ENCODE measurements around the gene MAFF. TPM values are rescaled to one million over a fixed set of nuclear protein-coding genes. Genes with fewer than 3 reads are reported as not detected.
A peak's percentile ranks its signal among the peaks of the same experiment; 100 is the strongest.
"Not testable (repeated sequence)": the region's sequence is repeated elsewhere in the genome, so short reads cannot be mapped to it uniquely, and the experiment has no call there.

Gene MAFF
- total RNA-seq, 3 donors from 2014 or later (not counting 1 experiment from before 2014, with no cell fraction given): 168 to 215 (median 187) TPM

DNA sequence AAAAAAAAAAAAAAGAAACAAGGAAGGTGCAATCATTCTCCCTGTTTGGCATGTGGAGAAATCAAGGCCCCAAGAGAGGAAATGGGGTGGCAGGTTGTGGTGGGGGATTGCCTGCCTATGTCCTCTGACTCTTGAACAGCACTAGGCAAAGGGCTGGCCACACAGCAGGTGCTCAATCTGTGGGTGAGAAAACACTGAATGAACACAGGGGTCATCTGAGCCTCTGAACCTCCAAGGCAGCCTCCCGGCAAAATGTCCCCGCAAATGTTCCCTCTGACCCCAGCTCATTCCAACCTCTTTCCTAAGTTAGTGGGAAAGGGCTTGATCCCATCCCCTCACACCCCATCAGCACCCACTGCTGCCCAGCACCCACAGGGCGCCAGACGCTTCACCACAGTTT is 24.8 kb upstream of the MAFF start:
- Mint-ChIP-seq H3K27ac (peak overlapping the region; percentile 87 to 89), H3K9me3 (no peaks in the 10 kb centered on the region), H3K36me3 (no peaks in the 10 kb centered on the region), H3K4me3 (peak overlapping the region; percentile 83), H3K4me1 (peaks cover 66 to 76% of the 10 kb centered on the region in 2 donors), H3K27me3 (ENCODE audit: low read depth in 2 of 2) (no peaks in the 10 kb centered on the region)
- no peak overlapping the region for H3K4me3 ChIP-seq (ENCODE audit: low read length)
- no peaks in the 10 kb centered on the region for H3K27me3 ChIP-seq (ENCODE audit: control insufficient read depth, insufficient read depth, low read length)
- TF ChIP-seq, protein P1, sequence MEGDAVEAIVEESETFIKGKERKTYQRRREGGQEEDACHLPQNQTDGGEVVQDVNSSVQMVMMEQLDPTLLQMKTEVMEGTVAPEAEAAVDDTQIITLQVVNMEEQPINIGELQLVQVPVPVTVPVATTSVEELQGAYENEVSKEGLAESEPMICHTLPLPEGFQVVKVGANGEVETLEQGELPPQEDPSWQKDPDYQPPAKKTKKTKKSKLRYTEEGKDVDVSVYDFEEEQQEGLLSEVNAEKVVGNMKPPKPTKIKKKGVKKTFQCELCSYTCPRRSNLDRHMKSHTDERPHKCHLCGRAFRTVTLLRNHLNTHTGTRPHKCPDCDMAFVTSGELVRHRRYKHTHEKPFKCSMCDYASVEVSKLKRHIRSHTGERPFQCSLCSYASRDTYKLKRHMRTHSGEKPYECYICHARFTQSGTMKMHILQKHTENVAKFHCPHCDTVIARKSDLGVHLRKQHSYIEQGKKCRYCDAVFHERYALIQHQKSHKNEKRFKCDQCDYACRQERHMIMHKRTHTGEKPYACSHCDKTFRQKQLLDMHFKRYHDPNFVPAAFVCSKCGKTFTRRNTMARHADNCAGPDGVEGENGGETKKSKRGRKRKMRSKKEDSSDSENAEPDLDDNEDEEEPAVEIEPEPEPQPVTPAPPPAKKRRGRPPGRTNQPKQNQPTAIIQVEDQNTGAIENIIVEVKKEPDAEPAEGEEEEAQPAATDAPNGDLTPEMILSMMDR (IDR thresholded peaks at IDR 0.05): no peak
- H3K36me3 ChIP-seq (ENCODE audit: control insufficient read depth, insufficient read depth, low read length): no peaks in the 10 kb centered on the region
- DNase-seq (peak; percentile 54 to 56), ATAC-seq (peak in 2 of 3 donors; percentile 16 to 39)
- H3K9me3 ChIP-seq (ENCODE audit: control insufficient read depth, insufficient read depth, low read length): no peaks in the 10 kb centered on the region
- 46% methylated on average over 3 of the region's 4 CpGs for WGBS (ENCODE audit: insufficient coverage)
- peaks cover 81% of the 10 kb centered on the region for H3K4me1 ChIP-seq (ENCODE audit: control insufficient read depth, insufficient read depth, low read length)
- intact Hi-C loops (cut with micrococcal nuclease): loop anchor here (1.0 to 10.0 kb wide), 3 partner anchors 24 to 88 kb away; partner anchors contain the start of gene MAFF
- H3K27ac ChIP-seq (ENCODE audit: low read length): peak overlapping the region; percentile 83

DNA sequence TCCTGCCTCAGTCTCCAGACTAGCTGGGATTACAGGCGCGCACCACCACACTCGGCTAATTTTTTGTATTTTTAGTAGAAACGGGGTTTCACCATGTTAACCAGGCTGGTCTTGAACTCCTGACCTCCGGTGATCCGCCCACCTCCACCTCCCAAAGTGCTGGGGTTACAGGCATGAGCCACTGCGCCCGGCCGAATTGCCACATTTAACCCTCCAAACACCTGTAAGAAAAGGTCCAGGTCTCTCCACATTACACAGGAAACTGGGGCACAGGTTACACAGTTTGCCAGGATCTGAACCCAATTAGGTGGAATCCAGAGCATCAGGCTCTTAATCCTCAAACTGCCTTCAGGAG is 24.2 kb upstream of the MAFF start:
- not testable (repeated sequence) for H3K27me3 Mint-ChIP-seq (ENCODE audit: low read depth in 2 of 2); H3K36me3 ChIP-seq (ENCODE audit: control insufficient read depth, insufficient read depth, low read length); H3K4me3 ChIP-seq (ENCODE audit: low read length); H3K27me3 ChIP-seq (ENCODE audit: control insufficient read depth, insufficient read depth, low read length); H3K9me3 Mint-ChIP-seq; H3K36me3 Mint-ChIP-seq; DNase-seq; H3K9me3 ChIP-seq (ENCODE audit: control insufficient read depth, insufficient read depth, low read length); ATAC-seq
- intact Hi-C loops (cut with micrococcal nuclease): loop anchor here (1.0 to 10.0 kb wide), 3 partner anchors 24 to 87 kb away; partner anchors contain the start of gene MAFF
- Mint-ChIP-seq H3K4me3 (peak overlapping the region; percentile 83), H3K4me1 (peaks cover 63 to 72% of the 10 kb centered on the region in 2 donors), H3K27ac (peak overlapping the region; percentile 87 to 89)
- 94% methylated on average over 9 of the region's 9 CpGs for WGBS (ENCODE audit: insufficient coverage)
- Histone ChIP-seq H3K27ac (ENCODE audit: low read length) (peak overlapping the region; percentile 41), H3K4me1 (ENCODE audit: control insufficient read depth, insufficient read depth, low read length) (peaks cover 81% of the 10 kb centered on the region)

DNA sequence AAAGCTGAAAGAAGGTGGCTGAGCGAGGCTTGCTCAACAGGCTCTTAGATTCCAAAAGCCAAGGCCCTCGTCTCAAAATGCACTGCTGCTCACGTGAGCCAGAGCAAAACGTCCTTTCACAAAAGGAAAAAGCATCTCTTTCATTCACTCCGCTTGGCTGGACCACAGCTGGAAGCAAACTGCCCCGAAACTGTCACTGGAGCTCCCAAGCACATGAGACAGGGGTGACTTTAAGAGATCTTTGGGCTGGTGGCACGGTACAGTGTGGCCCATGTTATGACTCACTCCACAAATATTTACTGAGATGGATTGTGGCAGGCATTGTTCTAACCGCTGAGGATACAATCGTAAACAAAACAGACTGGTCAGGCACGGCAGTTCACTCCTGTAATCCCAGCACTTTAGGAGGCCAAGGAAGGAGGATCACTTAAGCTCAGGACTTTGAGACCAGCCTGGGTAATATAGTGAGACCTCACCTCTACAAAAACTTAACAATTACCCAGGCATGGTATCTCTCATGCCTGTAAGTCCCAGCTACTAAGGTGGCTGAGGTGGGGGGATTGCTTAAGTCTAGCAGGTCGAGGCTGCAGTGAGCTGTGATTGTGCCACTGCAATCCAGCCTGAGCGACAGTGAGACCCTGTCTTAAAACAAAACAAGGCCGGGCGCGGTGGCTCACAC is 23.7 kb upstream of the MAFF start:
- H3K4me3 ChIP-seq (ENCODE audit: low read length): no peak overlapping the region
- Mint-ChIP-seq H3K4me3 (no peak overlapping the region), H3K9me3 (no peaks in the 10 kb centered on the region), H3K27ac (peak overlapping the region; percentile 87 to 89), H3K27me3 (ENCODE audit: low read depth in 2 of 2) (no peaks in the 10 kb centered on the region), H3K36me3 (no peaks in the 10 kb centered on the region), H3K4me1 (peaks cover 58 to 67% of the 10 kb centered on the region in 2 donors)
- no peaks in the 10 kb centered on the region for H3K36me3 ChIP-seq (ENCODE audit: control insufficient read depth, insufficient read depth, low read length)
- no peaks in the 10 kb centered on the region for H3K9me3 ChIP-seq (ENCODE audit: control insufficient read depth, insufficient read depth, low read length)
- H3K27me3 ChIP-seq (ENCODE audit: control insufficient read depth, insufficient read depth, low read length): no peaks in the 10 kb centered on the region
- ATAC-seq (no peak), DNase-seq (no peak)
- intact Hi-C loops (cut with micrococcal nuclease): loop anchor here (1.0 to 10.0 kb wide), 3 partner anchors 23 to 87 kb away; partner anchors contain the start of gene MAFF
- 93% methylated on average over 15 of the region's 15 CpGs for WGBS (ENCODE audit: insufficient coverage)
- H3K4me1 ChIP-seq (ENCODE audit: control insufficient read depth, insufficient read depth, low read length): peaks cover 80% of the 10 kb centered on the region
- TF ChIP-seq, protein P1 (IDR thresholded peaks at IDR 0.05): no peak
- peak overlapping the region; percentile 41 for H3K27ac ChIP-seq (ENCODE audit: low read length)

DNA sequence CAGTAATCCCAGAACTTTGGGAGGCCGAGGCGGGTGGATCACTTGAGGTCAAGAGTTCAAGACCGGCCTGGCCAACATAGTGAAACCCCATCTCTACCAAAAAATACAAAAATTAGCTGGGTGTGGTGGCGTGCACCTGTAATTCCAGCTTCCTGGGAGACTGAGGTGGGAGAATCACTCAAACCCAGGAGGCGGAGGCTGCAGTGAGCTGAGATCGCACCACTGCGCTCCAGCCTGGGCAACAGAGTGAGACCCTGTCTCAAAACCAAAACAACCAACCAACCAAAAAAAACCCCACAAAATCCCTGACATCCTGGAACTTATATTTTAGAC is 23.2 kb upstream of the MAFF start:
- not testable (repeated sequence) for H3K27me3 Mint-ChIP-seq (ENCODE audit: low read depth in 2 of 2); H3K27ac ChIP-seq (ENCODE audit: low read length); ATAC-seq; H3K36me3 Mint-ChIP-seq; H3K9me3 ChIP-seq (ENCODE audit: control insufficient read depth, insufficient read depth, low read length); DNase-seq; H3K36me3 ChIP-seq (ENCODE audit: control insufficient read depth, insufficient read depth, low read length); H3K27me3 ChIP-seq (ENCODE audit: control insufficient read depth, insufficient read depth, low read length); H3K9me3 Mint-ChIP-seq; H3K4me3 ChIP-seq (ENCODE audit: low read length)
- intact Hi-C loops (cut with micrococcal nuclease): loop anchor here (10.0 kb wide), 2 partner anchors 46 to 86 kb away; no protein-coding TSS in a partner anchor
- peaks cover 53 to 62% of the 10 kb centered on the region in 2 donors for H3K4me1 Mint-ChIP-seq
- 98% methylated on average over 7 of the region's 7 CpGs for WGBS (ENCODE audit: insufficient coverage)
- H3K27ac Mint-ChIP-seq: peak overlapping the region; percentile 89 to 93
- peaks cover 75% of the 10 kb centered on the region for H3K4me1 ChIP-seq (ENCODE audit: control insufficient read depth, insufficient read depth, low read length)
- H3K4me3 Mint-ChIP-seq: peak overlapping the region; percentile 5

All from natural killer cell (primary cell).